ENCODE measurements around the gene PTPRU. TPM values are rescaled to one million over a fixed set of nuclear protein-coding genes. Genes with fewer than 3 reads are reported as not detected.

The PTPRU gene
- total and polyA plus RNA-seq, 2 of the 8 experiments (the other 6 are each of a cell fraction or from before 2014, with no cell fraction given): 33.8 to 41.8 TPM

DNA sequence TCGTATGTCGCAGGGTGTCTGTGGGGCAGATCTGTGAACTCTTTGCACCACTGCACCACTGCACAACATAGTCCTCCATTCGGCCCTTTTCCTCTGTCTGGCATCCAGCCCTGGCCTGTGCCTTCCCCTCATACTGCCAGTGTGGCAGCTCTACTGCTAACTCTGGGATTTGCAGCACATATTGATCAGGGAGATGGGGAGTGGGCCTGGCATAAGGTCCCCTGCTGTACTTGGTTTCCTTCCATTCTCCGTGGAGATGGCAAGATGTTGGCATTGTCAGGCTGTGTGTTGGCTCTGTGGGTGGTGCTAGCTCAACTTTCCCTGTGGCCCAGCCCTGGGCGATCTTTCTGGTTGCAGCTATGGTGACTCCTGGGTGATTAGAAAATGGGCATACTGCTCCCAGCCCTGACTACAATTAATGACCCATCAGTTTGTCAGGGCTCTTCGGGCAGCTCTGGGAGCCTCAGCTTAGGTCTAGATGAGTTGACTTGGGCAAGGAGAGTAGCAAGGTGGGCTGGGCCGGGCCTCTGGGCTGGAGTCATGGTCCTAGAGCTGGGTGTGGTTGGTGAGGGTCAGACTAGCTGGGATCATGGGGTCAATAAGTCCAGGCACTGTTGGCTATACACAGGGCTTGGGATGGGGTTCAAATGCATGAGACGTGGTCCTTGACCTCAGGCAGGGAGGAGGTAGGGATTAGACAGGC is 11.4 kb downstream of the PTPRU start:
- Histone ChIP-seq H3K36me3 (ENCODE audit: control insufficient read depth in 2 of 4, insufficient read depth in 4 of 4, low read length in 3 of 4) (no peaks in the 10 kb centered on the region), H3K27me3 (replicated peaks in 1 of 4; ENCODE audit: control insufficient read depth in 3 of 4, extremely low read depth in 1 of 4, insufficient read depth in 3 of 4, low read length in 3 of 4) (no peaks in the 10 kb centered on the region), H3K23me2 (ENCODE audit: low read depth, low read length) (peaks cover 2% of the 10 kb centered on the region; the same call in 1 of the 2 replicates), H3K4me3 (ENCODE audit: extremely low read depth in 1 of 4, insufficient read depth in 2 of 4, low read depth in 3 of 4, low read length in 4 of 4) (no peak overlapping the region), H2BK12ac (ENCODE audit: low read depth, low read length) (peak overlapping the region; percentile 99), H3K9me3 (ENCODE audit: insufficient read depth in 2 of 2, low read depth in 1 of 2, low read length in 1 of 2) (no peaks in the 10 kb centered on the region), H2BK5ac (ENCODE audit: low read depth, low read length) (peak overlapping the region; percentile 76; the same call in 1 of the 2 replicates), H4K91ac (replicated peaks; ENCODE audit: insufficient read length, low read length) (peak overlapping the region; percentile 93), H4K20me1 (replicated peaks in 1 of 2; ENCODE audit: control insufficient read depth in 1 of 2, insufficient read depth in 2 of 2, low read length in 2 of 2) (no peaks in the 10 kb centered on the region), H2BK120ac (replicated peaks; ENCODE audit: low read depth, low read length) (peak overlapping the region; percentile 61), H3K4me1 (replicated peaks in 1 of 4; ENCODE audit: control insufficient read depth in 3 of 4, insufficient read depth in 4 of 4, low read length in 3 of 4) (peaks cover 15 to 24% (median 18%) of the 10 kb centered on the region in 4 experiments), H3K4ac (replicated peaks; ENCODE audit: insufficient read length, low read depth, low read length) (peak overlapping the region; percentile 62), H2AK5ac (ENCODE audit: low read depth, low read length) (peak overlapping the region; percentile 94), H3K79me2 (ENCODE audit: control insufficient read depth in 1 of 2, insufficient read depth in 2 of 2, low read length in 2 of 2) (no peaks in the 10 kb centered on the region), H2AFZ (ENCODE audit: low read length) (no peak overlapping the region), H4K5ac (ENCODE audit: insufficient read length, low read depth, low read length) (no peak overlapping the region), H3K27ac (ENCODE audit: low read depth, low read length) (no peak overlapping the region), H3K4me2 (ENCODE audit: insufficient read depth in 1 of 2, low read depth in 2 of 2, low read length in 2 of 2) (no peak overlapping the region; a peak in 1 of 4 replicates), H3K23ac (ENCODE audit: insufficient read length) (no peak overlapping the region), H3K79me1 (ENCODE audit: low read depth, low read length) (peaks cover 11% of the 10 kb centered on the region), H3K9ac (replicated peaks in 1 of 4; ENCODE audit: extremely low read depth in 1 of 4, low read depth in 3 of 4, low read length in 3 of 4) (no peak overlapping the region; a peak in 1 of 7 replicates), H2BK20ac (ENCODE audit: low read length) (peak overlapping the region; percentile 98), H3K18ac (ENCODE audit: extremely low read depth, low read length) (peak overlapping the region; percentile 95), H3K56ac (replicated peaks; ENCODE audit: insufficient read length, low read depth, low read length) (no peak overlapping the region), H3K14ac (ENCODE audit: insufficient read length) (no peak overlapping the region), H2BK15ac (ENCODE audit: low read length) (peak overlapping the region; percentile 98), H4K8ac (ENCODE audit: extremely low read depth, insufficient read depth, low read length) (0 out of 2 replicates have a peak overlapping the region, but pooled peaks have one; percentile 3)
- ChIA-PET POLR2A (ENCODE audit: partially characterized antibody) (interaction anchor here (1.1 to 2.1 kb wide), 3 partner anchors 10 to 82 kb away, joined by 3 to 8 read pairs (median 3); no protein-coding TSS in a partner anchor), CTCF (ENCODE audit: partially characterized antibody) (interaction anchor here (0.9 to 12.3 kb wide), 9 partner anchors 8 to 408 kb away, joined by 3 to 113 read pairs (median 4); no protein-coding TSS in a partner anchor)
- 88% methylated on average over 8 of the region's 8 CpGs; no CpG with 5 or more reads in 1 of the 2 experiments for WGBS, 2 experiments (ENCODE audit: extremely low coverage in 1 of 2, insufficient coverage in 1 of 2, insufficient read length in 1 of 2, insufficient replicate concordance in 2 of 2, low coverage in 1 of 2, low lambda C conversion rate in 2 of 2, missing lambda C conversion rate in 1 of 2)
- DNase-seq (ENCODE audit: low read depth in 1 of 2, low spot score in 2 of 2) (no peak), FAIRE-seq (no peak)
- no peak for TF ChIP-seq NANOG (IDR thresholded peaks at IDR 0.05; ENCODE audit: insufficient read depth, low read depth, low read length, poor library complexity, severe bottlenecking)
- TF ChIP-seq GTF2F1 (IDR thresholded peaks at IDR 0.05; ENCODE audit: borderline replicate concordance, low read depth, low read length): no peak
- TF ChIP-seq RXRA (IDR thresholded peaks at IDR 0.05; ENCODE audit: insufficient read depth, low read depth, low read length): no peak
- no peak for TF ChIP-seq KDM4A (IDR thresholded peaks at IDR 0.05; ENCODE audit: low read depth, low read length, severe bottlenecking)
- no peak for TF ChIP-seq TCF12 (IDR thresholded peaks at IDR 0.05; ENCODE audit: low read depth, low read length)

Measured in H1 (cell line).